GM18861 (cell line): ENCODE measurements around the gene GCAT.

Experiments used
- ATAC-seq: cut with Tn5 transposase; IDR thresholded peaks from one replicate; pipeline ENCODE4 v1.9.1; 2021; ENCODE audit not compliant: unreplicated experiment

The GCAT gene

DNA sequence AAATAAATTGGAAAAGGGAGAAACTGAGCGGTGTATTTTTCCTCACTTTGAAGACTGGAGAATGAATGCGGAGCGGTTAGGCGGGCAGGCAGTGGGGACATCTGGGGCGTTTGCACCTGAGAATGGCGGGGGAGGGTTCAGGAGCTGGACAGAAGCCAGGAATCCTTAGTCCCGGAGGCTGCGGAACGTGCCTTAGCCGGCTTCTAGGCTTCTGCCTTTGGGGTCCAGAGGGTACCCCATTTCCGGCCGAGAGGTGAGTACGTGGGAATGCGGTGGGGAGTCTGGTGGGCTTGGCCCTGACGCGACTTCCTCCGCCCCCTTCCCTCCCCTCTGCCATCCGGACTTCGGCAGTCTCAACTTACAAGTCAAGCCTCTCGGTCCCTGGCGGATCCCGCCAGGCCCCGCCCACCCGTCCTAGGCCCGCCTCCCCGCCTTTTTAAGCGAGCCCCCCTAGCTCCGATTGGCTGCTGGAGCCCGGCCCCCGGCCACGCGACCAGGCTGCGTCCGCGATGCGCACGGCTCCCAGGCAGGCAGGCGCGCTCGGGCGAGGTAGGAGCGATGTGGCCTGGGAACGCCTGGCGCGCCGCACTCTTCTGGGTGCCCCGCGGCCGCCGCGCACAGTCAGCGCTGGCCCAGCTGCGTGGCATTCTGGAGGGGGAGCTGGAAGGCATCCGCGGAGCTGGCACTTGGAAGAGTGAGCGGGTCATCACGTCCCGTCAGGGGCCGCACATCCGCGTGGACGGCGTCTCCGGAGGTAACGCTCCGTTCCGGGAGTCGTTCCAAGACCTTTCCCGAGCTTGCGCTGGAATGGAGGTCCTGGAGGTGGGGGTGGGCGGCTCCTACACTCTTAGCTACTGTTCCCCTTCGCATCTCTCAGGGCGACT is at the start of gene GCAT:
GCAT (plus strand) TSS at position 525 of the 884 bp plus-strand sequence; CDS start at position 559, 34 bp downstream.
- peak; percentile 79 for ATAC-seq

DNA sequence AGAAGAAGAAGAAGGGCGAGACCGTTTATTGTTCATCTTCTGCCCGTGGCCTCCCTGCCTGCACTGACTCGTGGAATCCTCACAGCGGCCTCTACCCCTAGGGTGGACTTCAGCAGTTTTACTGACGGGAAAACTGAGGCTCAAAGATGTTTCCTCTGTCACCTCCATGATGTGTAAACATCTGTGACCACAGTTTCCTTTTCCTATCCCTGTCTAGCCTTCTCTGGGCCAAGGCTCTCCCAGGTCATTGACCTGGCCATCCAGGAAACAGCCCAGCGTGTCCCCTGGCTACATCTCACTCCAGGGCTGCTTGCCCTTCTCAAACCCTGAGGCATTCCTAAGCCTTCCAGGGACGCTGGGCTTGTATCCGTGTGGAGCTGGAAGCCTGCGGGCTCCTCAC is 49.0 kb upstream of the GCAT start:
- no peak for ATAC-seq

GRCh38 chr22:37759281-37759680 is 48.5 kb upstream of the GCAT start:
- no peak for ATAC-seq

DNA sequence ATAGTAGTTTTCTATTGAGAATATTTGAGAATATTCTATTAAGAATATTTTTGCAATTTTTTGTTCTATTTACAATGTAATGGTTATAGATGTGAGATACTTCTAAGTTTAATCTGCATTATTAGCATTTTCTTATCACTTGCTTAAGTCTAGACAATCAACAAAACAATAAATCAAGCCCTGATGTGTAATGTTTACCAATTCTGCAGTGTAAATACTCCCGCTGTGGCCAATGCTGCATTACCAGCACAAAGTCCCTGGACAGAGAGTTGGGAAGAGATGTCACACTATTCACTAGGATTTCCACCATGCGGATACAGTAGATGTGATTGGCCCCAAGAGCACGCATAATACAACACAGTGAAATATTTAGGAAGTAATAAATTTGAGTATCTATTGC is 47.6 kb upstream of the GCAT start:
- ATAC-seq = no peak

DNA sequence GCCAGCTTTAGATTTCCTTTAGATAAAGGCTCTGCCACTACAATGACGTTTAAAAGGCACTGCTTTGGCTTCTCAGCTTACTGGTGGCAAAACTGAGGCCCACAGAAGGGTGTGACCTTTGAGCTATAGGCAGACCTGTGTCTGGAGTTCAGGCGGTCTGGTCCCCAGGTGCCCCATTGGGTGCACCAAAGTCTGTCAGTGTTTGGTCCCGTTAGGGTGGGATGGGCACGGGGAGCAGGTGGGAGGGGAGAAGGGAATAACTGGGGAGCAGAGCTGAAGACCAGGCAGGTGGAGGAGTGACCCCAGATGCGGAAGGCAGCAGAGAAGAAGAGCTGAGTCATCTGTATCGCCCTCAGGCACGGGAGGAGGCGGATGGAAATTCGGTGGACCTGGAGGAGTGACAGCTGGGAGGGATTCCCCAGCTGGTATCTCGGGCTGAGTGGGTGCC is 45.3 kb upstream of the GCAT start:
- ATAC-seq = no peak

DNA sequence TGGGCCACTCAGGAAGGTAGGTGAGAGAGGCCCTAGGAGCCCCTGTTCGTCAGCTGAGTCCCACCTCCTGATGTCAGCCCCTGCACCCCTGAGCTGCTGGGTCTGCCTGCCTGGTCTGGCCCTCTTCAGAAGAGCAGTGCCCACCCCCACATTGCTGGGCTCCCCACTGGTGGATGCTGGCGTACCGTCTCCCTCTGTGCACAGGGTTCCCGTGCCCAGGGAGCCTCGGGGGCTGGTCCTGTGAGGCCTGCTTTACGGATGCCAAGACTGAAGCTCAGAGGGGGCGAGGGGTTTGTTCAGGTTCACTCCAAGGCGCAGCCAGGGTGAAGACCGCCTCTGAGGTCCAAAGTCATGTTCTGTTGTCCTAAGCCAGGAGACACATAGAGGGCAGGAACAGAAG is 44.7 kb upstream of the GCAT start:
- ATAC-seq = no peak

DNA sequence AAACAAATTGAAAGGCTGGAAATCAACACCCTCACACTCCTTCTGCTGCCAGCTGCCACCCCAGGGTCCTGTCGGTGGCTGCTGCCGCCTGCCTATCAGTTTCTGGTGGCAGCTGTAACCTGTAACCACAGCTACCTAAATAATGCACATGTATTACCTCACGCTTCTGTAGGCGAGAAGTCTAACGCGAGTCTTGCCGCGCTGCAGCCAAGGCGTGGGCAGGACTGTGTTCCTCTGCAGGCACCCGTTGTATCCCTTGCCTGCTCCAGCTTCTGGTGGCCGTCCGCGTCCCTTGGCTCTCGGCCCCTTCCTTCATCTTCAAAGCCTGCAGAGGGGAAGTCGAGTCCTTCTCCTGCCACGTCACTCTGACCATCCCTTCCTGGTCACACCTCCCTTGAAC is 44.1 kb upstream of the GCAT start:
- no peak for ATAC-seq

GRCh38 chr22:37764622-37765021 is 43.1 kb upstream of the GCAT start:
- ATAC-seq = no peak

GRCh38 chr22:37765498-37765897 is 42.2 kb upstream of the GCAT start:
- no peak for ATAC-seq

DNA sequence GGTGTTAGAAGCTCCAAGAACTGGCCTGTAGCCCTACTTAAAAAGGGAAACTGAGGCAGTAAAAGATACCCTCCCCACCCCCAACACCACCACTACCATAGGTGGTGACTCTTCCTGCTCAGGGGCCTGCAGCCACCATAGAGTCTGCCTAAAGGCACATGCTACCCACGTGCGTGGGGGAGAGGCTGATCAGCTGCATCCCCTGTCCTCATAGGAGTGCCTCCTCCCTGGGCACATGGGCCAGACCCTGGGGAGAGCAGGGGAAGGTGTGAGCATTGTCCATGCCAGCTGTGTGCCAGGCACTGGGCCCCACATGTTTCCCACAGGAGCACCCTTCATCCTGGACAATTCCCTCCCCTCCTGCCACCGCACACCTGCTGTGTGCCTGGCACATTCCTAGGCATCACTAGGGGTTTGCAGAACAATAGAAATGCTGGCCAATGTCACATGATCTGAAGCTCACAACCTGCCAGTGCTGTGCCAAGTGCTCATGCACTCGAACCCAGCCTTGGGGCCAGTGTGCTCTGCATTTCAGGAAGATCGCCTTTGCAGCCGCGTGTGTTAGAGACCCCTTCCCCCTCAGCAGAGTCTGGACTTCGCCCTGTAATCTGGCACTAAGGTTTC is 41.7 kb upstream of the GCAT start:
- no peak for ATAC-seq

GRCh38 chr22:37768273-37768672 is 39.5 kb upstream of the GCAT start:
- no peak for ATAC-seq

DNA sequence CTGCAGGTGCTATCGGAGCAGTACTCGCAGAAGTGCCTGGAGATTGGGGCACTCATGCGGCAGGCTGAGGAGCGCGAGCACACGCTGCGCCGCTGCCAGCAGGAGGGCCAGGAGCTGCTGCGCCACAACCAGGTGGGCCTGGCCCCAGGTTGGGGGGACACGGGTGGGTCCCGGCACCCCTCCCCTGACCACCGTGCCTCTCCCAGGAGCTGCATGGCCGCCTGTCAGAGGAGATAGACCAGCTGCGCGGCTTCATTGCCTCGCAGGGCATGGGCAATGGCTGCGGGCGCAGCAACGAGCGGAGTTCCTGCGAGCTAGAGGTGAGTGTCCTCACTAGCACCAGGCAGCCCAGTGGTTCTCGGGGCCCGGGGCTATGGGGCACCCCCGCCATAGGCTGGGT is 38.7 kb upstream of the GCAT start:
- no peak for ATAC-seq

GRCh38 chr22:37771081-37771480 is 36.7 kb upstream of the GCAT start:
- no peak for ATAC-seq

DNA sequence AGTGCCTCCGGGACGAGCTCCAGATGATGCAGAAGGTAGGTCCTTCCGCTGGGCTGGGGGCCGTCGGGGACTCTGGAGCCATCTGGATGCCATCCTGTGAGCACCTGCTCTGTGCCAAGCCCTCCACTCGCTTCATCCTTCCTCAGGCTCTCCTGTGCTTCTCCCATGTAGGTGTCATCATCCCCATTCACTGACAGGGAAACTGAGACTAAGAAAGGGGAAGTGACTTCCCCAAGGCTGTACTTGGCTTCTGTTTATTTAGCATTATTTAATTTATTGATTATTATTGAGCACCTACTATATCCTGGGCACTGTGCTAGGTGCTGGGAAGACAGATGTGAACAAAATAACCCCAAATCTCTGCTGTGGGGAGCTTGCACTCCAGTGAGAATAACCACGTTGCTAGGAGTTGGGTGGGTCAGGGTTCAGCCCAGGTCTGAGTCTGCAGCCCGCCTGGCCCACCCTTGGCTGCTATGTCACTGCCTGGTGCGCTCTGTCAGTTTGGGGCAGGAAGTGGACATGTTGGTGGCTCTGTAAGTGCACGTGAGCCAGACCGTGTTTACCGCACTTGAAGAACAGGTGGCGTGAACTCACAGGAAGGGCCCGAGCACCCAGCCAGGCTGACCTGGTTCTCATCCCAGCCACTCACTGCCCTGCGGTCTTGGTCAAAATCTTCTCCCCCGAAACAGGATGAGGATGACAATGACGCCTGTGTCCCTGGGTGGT is 35.9 kb upstream of the GCAT start:
- no peak for ATAC-seq

DNA sequence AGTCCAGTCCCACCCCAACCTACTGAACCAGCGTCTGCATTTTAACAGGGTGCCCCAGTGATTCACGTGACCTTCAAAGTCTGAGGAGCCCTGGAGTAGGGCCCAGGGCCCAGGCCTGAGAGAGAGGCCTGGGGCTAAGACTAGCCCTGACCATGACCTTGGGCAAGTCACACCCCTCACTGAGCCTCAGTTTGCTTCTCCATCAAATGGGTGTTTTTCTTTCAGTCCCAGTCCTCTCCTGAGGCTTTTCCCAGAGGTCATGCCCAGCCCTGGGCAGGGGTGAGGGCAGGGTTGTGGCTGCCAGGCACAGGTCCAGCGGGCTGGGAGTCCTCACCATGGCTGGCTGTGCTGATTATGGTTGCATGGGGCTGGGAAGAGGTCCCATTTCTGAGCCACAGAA is 33.0 kb upstream of the GCAT start:
- ATAC-seq = no peak

DNA sequence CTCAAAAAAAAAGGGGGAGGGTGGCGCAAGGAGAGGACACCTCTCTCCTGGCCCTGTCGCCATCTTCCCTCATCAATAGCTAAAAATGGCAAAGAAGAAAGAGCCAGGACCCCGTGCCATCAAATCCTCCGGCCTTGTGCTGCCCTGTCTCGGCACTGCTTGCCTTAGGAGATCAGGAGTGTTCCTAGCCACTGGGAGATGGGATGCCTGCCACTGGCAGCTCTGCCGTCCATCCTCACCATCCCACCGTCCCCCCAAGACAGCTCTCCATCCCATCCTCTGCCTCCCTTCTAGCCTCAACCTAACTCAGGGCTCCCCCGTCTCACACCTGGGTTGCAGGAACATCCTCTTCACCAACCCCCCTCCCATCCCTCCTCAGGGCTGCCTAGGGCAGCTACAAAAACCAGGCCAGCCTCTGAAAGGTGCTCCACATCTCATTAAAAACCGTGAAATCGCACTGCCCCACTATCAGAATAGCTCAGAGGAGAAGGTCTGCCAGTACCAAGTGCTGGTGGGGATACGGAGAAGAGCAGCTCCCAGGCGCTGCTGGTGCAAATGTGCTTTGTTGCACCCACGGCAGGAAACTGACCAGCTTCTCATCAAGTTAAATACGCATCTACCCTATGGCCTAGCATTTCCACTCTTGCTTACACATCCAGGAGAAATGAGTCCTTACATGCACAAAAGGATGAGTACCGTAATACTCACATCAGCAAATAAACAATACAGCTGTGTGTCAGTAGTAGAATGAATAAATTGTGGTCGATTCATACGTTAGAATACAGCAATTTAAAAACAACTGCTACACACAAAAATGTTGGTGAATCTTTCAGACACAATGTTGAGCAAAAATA is 31.7 kb upstream of the GCAT start:
- ATAC-seq = no peak

- ATAC-seq = no peak
Measured at GRCh38 chr22:37776639-37777005, 31.1 kb upstream of the GCAT start.

DNA sequence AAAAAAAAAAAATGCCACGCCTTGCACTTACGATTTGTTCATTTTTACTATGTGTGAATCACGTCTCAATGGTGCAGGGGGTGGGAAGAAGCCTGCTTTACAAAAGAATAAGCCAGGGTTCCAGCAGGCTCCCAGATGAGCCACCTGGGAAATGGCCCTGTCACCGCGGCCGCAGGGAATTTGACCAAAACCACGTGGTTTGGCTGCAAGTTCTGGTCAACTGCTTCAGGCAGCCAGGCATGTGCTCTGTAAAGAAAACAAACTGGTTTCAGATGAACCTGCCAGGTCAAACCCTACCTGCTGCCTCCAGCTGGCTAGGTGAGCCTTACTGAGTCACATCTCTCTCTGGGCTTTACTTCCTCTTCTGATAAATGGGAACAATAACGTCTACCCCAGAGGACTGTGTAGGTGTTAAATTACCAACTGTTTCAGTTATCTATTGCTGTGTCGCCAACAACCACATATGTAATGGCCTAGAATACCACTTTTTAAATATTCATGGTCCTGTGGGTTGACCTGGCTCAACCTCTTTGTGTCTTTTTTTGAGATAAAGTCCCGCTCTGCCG is 30.5 kb upstream of the GCAT start:
- ATAC-seq = peak; percentile 59

GRCh38 chr22:37778370-37779009 is 29.2 kb upstream of the GCAT start:
- no peak for ATAC-seq

- no peak for ATAC-seq
Measured at GRCh38 chr22:37781434-37782059, 26.2 kb upstream of the GCAT start.
